Keratinocyte (primary cell): ENCODE measurements around the gene LYL1. TPM values are rescaled to one million over a fixed set of nuclear protein-coding genes. Genes with fewer than 3 reads are reported as not detected.
A peak's percentile ranks its signal among the peaks of the same experiment; 100 is the strongest.

ENCODE experiments used
- DNase-seq: peaks from one replicate; pipeline ENCODE4 v3.0.0-alpha.2; 2011; ENCODE audit warnings: low read depth, missing footprints, low spot score
- FAIRE-seq: peaks from 2 replicates; lab custom pipeline; 2011; peaks lifted over from hg19 to GRCh38; lab: Jason Lieb, UNC
- H2AFZ ChIP-seq: 2 replicates; pipeline ENCODE4 v1.6.0; 2012; ENCODE audit warnings: low read length, control low read depth, inconsistent platforms; ENCODE audit not compliant: control insufficient read depth
- H3K27ac ChIP-seq: 2 replicates; pipeline ENCODE4 v1.5.1; 2011; ENCODE audit warnings: low read length; ENCODE audit not compliant: control insufficient read depth, insufficient read depth
- H3K27me3 ChIP-seq: 3 replicates; pipeline ENCODE4 v1.6.0; 2011; ENCODE audit warnings: low read length; ENCODE audit not compliant: control insufficient read depth, insufficient read depth; ENCODE audit errors: extremely low read depth
- H3K36me3 ChIP-seq, 2 experiments: 2 replicates in 1 of 2; 3 replicates in 1 of 2; pipeline ENCODE4 v1.5.1; 2011; ENCODE audit warnings: low read length in 2 of 2, mild to moderate bottlenecking in 1 of 2; ENCODE audit not compliant: control insufficient read depth in 2 of 2, insufficient read depth in 2 of 2; ENCODE audit errors: extremely low read depth in 1 of 2
- H3K4me1 ChIP-seq: 3 replicates; pipeline ENCODE4 v1.5.1; 2011; ENCODE audit warnings: low read length; ENCODE audit not compliant: control insufficient read depth, insufficient read depth; ENCODE audit errors: extremely low read depth
- H3K4me2 ChIP-seq: 3 replicates; pipeline ENCODE4 v1.6.0; 2011; ENCODE audit warnings: low read depth, low read length; ENCODE audit not compliant: control insufficient read depth, insufficient read depth; ENCODE audit errors: extremely low read depth
- H3K4me3 ChIP-seq, 3 experiments: fragments of 200-600 bp in 1 of 3; sonication (generic) in 1 of 3; 2 replicates in 2 of 3; 3 replicates in 1 of 3; pipeline ENCODE4 v1.5.1; 2011 to 2016; ENCODE audit warnings: low read length in 3 of 3, mild to moderate bottlenecking in 3 of 3, control low read depth in 2 of 3, inconsistent platforms in 1 of 3, low read depth in 1 of 3, mixed read lengths in 1 of 3, mixed run types in 1 of 3, moderate library complexity in 1 of 3; ENCODE audit not compliant: control insufficient read depth in 2 of 3, insufficient read depth in 2 of 3; ENCODE audit errors: extremely low read depth in 1 of 3
- H3K79me2 ChIP-seq: 2 replicates; pipeline ENCODE4 v1.6.0; 2012; ENCODE audit warnings: low read length; ENCODE audit not compliant: control insufficient read depth, insufficient read depth
- H3K9ac ChIP-seq: 3 replicates; pipeline ENCODE4 v1.6.0; 2011; ENCODE audit warnings: low read length; ENCODE audit not compliant: control insufficient read depth, insufficient read depth; ENCODE audit errors: extremely low read depth
- H3K9me1 ChIP-seq: 3 replicates; pipeline ENCODE4 v1.6.0; 2011; ENCODE audit warnings: low read length; ENCODE audit not compliant: control insufficient read depth, insufficient read depth; ENCODE audit errors: extremely low read depth
- H3K9me3 ChIP-seq: 2 replicates; pipeline ENCODE4 v1.5.1; 2012; ENCODE audit warnings: low read depth, low read length; ENCODE audit not compliant: control insufficient read depth
- H4K20me1 ChIP-seq: 3 replicates; pipeline ENCODE4 v1.6.0; 2011; ENCODE audit warnings: low read length; ENCODE audit not compliant: control insufficient read depth, insufficient read depth; ENCODE audit errors: extremely low read depth
- EZH2 ChIP-seq: IDR thresholded peaks from one replicate; pipeline ENCODE4 v1.6.1; 2012; ENCODE audit warnings: inconsistent platforms, mild to moderate bottlenecking, low read length, moderate library complexity
- dilution Hi-C: fragments of 300-500 bp; cut with MboI; formaldehyde crosslinking; loops from one replicate; pipeline ENCODE4 v1.7.0; 2020; ENCODE audit warnings: low sequenced_read_pairs; ENCODE audit not compliant: extremely low pct_ligation_motif_present
- polyA plus RNA-seq, 5 experiments: library from polyadenylated mRNA; depleted of rRNA in 3 of 5; stranded (reverse) in 3 of 5; stranded (forward) in 1 of 5; unstranded in 1 of 5; fragments of >200 nt; gene quantifications; 1 replicate in 1 of 5; 2 replicates in 3 of 5; 3 replicates in 1 of 5; pipeline versions ENCODE4 v1.2.1 to v1.2.3, GENCODE V29; 2011 to 2012; ENCODE audit warnings: missing spikeins in 2 of 5, low read depth in 1 of 5, low replicate concordance in 1 of 5
- TF ChIP-seq, protein P1 (sequence below), 3 experiments: IDR thresholded peaks in 1 of 3; conservative IDR thresholded peaks in 1 of 3; optimal IDR thresholded peaks in 1 of 3; 2 replicates in 2 of 3; 3 replicates in 1 of 3; pipeline versions ENCODE3 to v1.5.1; 2011; ENCODE audit warnings: low read length in 3 of 3, mild to moderate bottlenecking in 3 of 3, moderate library complexity in 2 of 3, control low read depth in 1 of 3, inconsistent platforms in 1 of 3; ENCODE audit not compliant: insufficient read depth in 2 of 3; ENCODE audit errors: extremely low read depth in 1 of 3

Gene LYL1
- polyA plus RNA-seq, 1 donor (not counting 4 experiments of a cell fraction or from before 2014, with no cell fraction given), result 0.07 TPM

DNA sequence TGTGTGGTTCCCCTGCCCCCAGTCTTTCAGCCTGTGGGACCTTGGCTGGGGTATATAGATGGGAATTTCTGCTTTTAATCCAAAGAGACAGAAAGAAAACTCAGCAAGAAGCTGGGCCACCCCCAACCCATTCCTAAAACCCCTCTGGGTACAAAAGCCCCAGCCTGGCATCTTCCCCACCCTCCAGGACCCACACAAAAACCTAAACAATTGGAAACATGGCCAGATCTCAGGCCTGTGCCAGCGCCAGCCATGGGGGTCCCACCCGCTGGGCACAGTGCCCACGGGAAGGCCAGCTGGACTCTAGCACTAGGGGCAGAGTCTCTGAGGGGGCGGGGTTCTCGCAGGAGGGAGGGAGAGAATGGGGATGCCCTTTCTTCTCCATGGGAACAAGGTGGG is 8.6 kb downstream of the LYL1 start:
- Histone ChIP-seq H3K79me2 (no peaks in the 10 kb centered on the region), H3K4me3 (no peak overlapping the region), H4K20me1 (no peaks in the 10 kb centered on the region), H3K4me1 (peaks cover 5% of the 10 kb centered on the region), H3K36me3 (peaks cover 2 to 4% of the 10 kb centered on the region in 2 experiments), H3K27me3 (no peaks in the 10 kb centered on the region), H3K4me2 (no peak overlapping the region), H3K9ac (no peak overlapping the region), H3K9me3 (no peaks in the 10 kb centered on the region), H3K27ac (no peak overlapping the region), H3K9me1 (no peaks in the 10 kb centered on the region), H2AFZ (no peak overlapping the region)
- FAIRE-seq (no peak), DNase-seq (no peak)
- TF ChIP-seq, protein P1, sequence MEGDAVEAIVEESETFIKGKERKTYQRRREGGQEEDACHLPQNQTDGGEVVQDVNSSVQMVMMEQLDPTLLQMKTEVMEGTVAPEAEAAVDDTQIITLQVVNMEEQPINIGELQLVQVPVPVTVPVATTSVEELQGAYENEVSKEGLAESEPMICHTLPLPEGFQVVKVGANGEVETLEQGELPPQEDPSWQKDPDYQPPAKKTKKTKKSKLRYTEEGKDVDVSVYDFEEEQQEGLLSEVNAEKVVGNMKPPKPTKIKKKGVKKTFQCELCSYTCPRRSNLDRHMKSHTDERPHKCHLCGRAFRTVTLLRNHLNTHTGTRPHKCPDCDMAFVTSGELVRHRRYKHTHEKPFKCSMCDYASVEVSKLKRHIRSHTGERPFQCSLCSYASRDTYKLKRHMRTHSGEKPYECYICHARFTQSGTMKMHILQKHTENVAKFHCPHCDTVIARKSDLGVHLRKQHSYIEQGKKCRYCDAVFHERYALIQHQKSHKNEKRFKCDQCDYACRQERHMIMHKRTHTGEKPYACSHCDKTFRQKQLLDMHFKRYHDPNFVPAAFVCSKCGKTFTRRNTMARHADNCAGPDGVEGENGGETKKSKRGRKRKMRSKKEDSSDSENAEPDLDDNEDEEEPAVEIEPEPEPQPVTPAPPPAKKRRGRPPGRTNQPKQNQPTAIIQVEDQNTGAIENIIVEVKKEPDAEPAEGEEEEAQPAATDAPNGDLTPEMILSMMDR (optimal IDR thresholded peaks at IDR 0.05 in 1 of 3, IDR thresholded peaks at IDR 0.05 in 1 of 3, conservative IDR thresholded peaks at IDR 0.05 in 1 of 3; ENCODE audit: extremely low read depth in 1 of 3, insufficient read depth in 2 of 3, low read length in 3 of 3), result no peak
- TF ChIP-seq EZH2, result no peak
- dilution Hi-C loops, result no loop called here

DNA sequence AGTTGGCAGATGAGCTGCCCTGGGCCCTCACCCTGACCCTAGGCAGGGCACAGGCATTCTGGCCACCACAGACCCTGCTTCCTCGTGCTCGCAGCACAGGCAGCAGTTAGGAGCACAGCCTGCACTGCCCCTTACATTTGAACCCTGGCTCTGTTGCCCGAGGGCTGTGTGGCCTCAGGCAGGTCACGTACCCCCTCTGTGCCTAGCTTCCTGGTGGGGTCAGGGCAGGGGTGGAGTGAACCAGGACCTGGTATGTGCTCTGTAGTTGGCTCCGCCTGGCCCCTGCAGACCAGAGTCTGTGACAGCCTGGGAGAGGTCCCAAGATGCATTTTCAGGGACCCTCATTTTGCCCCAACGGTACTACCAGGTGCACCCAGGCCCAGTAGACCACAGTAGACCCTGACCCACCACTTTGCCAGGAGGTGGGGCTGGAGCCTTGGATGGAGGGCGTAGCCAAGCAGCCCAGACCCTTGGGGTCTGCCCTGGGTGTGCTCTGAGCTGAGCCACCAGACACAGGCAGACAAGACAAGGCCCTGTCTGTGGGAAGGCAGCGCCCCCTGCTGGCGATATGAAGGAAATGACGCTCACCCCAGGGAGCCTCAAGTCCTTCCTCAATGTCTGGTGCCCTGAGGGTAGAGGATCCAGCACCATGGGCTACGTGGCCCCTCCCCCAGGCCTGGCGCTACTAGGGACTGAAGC is 9.1 kb downstream of the LYL1 start:
- no peak overlapping the region for H3K27ac ChIP-seq
- peaks cover 2 to 4% of the 10 kb centered on the region in 2 experiments for H3K36me3 ChIP-seq
- FAIRE-seq, result peak; percentile 90
- H3K79me2 ChIP-seq, result no peaks in the 10 kb centered on the region
- no peak overlapping the region for H3K9ac ChIP-seq
- no peak overlapping the region for H3K4me3 ChIP-seq
- DNase-seq, result peak; percentile 57
- H3K9me3 ChIP-seq, result no peaks in the 10 kb centered on the region
- peaks cover under 1% of the 10 kb centered on the region for H3K4me1 ChIP-seq
- no peak overlapping the region for H3K4me2 ChIP-seq
- no peak for TF ChIP-seq EZH2
- TF ChIP-seq, protein P1 (optimal IDR thresholded peaks at IDR 0.05 in 1 of 3, IDR thresholded peaks at IDR 0.05 in 1 of 3, conservative IDR thresholded peaks at IDR 0.05 in 1 of 3; ENCODE audit: extremely low read depth in 1 of 3, insufficient read depth in 2 of 3, low read length in 3 of 3), result peak; percentile 86 to 98 (median 93)
- H3K9me1 ChIP-seq, result no peaks in the 10 kb centered on the region
- H3K27me3 ChIP-seq, result no peaks in the 10 kb centered on the region
- no peak overlapping the region for H2AFZ ChIP-seq
- H4K20me1 ChIP-seq, result no peaks in the 10 kb centered on the region
- dilution Hi-C loops, result no loop called here
